GM18870 (cell line): ENCODE measurements around the gene TXNL4B.
A peak's percentile ranks its signal among the peaks of the same experiment; 100 is the strongest.

Experiments used
- ATAC-seq: cut with Tn5 transposase; IDR thresholded peaks from one replicate; pipeline ENCODE4 v1.9.1; 2021; ENCODE audit warnings: moderate library complexity; ENCODE audit not compliant: unreplicated experiment

Gene TXNL4B

GRCh38 chr16:72093448-72094265 is at the start of gene TXNL4B, which contains the start of gene DHX38:
TXNL4B (minus strand) TSS chr16:72093620; CDS start chr16:72090749, 2,871 bp downstream.
DHX38 (plus strand) TSS chr16:72093847; CDS start chr16:72096158, 2,311 bp downstream.
- peak; percentile 99 for ATAC-seq

DNA sequence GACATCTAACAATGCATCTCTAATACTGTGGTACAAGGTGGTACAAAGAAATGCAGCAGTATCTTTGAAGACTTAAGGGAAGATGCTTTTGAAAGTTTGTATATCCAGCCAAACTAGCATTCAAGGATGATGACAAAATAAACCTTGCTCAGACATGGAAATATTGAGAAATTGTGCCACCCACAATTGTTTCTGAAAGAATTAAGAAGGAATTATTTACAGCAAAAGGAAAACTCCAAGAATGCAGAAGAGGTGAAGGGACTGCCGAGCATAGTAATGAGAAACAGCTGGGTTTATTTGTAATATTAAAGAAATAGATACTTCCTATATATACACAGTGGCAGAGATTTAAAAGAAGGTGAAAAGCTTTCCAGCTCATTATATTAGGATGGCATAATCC is 49.1 kb upstream of the TXNL4B start:
- ATAC-seq = no peak

DNA sequence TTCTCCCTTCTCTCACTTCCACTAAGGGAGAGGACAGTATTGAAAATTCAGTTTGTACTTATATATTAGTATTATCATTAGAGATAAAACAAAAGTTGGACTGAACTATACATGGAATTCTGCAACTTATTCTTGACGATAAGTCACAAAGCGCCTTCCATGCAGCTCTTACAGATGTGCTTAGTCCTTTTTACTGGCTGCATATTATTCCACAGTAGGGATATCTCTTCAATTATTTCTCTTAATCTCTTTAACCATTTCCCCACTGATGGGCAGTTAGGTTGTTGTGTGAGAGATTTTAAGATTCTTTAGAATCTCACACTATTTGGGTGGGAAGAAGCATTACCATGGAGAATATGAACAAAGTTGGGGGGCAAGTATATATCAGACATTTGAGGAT is 46.5 kb upstream of the TXNL4B start:
- no peak for ATAC-seq

GRCh38 chr16:72138064-72138572 is 44.7 kb upstream of the TXNL4B start:
- no peak for ATAC-seq

DNA sequence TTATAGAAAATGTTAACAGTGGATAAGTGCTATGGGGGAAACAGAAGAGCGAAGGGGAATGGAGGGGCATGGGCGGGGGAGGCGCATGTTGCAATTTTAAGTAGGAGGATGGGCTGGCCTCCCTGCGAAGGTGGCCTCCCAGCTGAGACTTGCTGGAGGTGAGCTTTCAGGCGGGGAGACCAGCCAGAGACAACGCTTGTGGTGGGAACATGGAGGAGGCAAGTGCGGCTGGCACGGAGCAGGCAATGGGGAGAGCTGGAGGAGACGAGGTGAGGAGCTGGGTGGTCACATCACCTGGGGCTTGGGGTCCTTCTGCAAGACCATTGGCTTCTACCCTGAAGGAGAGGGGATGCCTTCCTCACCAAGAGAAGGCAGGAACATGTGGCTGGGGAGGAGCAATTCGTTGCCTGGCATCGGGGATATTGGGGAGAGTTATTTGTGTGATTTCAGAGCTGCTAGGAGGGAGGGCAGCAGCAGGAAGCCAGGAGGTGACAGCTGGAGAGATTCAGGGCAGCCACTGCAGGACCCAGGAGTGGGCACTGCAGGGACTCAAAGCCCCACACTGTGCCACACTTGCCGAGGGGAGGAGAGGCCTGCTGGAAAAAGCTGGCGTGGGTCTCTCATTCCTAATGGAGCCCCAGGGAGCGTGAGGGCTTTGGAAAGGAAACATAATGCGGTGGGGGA is 44.1 kb upstream of the TXNL4B start:
- ATAC-seq = no peak

DNA sequence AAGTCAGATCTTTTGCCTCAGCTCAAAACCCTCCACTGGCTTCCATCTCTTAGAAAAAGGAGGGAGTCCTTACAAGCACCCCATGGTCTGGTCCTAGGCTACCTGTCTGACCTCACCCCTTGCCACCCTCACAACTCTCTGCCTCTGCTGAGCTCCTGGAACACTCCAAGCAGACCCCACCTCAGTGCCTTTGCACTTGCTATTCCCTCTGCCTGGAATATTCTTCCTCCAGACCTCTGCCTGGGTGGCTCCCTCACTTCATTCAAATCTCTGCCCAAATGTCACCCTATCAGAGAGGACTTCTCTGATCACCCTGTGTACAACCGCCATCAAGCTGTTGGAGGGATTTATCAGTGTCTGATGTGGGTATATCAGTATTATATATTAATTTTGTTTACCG is 41.1 kb upstream of the TXNL4B start:
- no peak for ATAC-seq

GRCh38 chr16:72132726-72133125 is 39.3 kb upstream of the TXNL4B start:
- ATAC-seq = no peak

DNA sequence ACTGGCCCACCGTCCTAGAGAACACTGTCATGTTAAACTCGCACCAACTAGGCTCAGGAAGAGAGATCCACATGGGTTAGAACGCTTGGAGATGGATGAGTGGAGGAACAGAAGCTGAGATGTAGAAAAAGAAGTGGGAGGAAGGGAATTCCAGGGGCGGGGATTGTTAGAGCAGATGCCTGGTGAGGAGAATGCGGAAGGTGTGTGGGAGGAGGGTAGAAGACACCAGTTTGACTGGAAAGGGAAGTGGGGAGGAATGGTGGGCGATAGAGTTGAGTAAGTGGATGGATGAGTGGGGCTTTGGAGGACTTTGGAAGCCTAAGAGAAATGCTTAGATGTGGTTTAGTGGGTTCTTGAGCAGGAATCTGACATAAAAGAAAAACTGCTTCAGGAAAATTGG is 37.6 kb upstream of the TXNL4B start:
- no peak for ATAC-seq

GRCh38 chr16:72129976-72130656 is 36.7 kb upstream of the TXNL4B start:
- ATAC-seq = no peak

- ATAC-seq = no peak
Measured at GRCh38 chr16:72128701-72129100, 35.3 kb upstream of the TXNL4B start.

DNA sequence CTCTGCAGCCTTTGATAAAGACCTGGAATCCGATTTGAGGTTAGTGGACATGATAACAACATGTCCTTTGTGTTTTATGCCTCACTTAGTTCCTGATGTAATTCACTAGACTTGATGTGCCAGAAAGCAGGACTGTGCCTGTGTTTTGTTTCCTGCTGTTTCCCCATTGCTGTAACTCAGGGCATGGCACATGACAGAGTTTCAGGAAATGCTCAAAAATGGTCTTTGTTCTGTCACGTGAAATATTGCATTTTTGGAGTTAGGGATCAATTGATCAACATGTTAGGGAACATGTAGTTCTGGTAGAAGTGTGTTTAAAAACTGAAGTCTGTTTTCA is 33.0 kb upstream of the TXNL4B start:
- ATAC-seq = no peak

DNA sequence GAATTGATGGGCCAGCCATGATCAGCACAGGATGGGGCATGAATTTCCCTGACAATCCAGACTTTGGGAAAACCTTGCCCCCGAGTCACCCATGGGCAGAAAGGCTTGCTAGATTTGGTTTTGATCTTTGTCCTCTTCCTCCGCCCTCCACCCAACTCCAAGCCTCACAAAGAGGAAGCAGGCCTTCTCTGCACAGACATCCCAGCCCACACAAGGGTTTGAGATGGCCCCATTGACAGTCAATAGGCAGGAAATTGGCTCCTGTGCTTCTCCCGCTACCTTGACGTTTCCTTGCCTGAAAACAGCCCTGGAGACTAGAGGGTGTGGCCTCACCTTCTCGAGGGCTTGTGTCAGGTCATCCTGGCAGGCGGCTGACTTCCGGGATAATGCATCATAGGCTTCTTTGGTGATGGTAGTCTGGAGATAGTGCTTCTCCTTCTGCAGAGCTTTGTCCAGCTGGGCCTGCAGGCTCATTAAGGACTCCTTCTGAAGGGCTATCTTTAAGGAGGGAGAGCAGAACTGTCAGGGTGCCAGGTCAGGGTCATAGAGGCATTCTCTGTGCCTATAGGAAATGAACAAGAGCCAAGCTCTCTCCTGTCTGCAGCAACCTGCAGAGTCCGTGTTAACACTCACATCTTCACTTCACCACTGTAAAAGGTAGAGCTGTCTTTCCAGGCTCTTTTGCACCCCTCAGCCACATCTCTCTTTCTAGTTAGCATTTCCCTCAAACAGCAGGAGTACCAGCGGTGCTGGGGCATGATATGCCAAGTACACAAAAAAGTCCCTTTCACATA is 32.4 kb upstream of the TXNL4B start:
- no peak for ATAC-seq

GRCh38 chr16:72124761-72125634 is 31.6 kb upstream of the TXNL4B start:
- ATAC-seq = peak; percentile 52

- ATAC-seq = no peak
Measured at GRCh38 chr16:72124148-72124547, 30.7 kb upstream of the TXNL4B start.

GRCh38 chr16:72123426-72123825 is 30.0 kb upstream of the TXNL4B start:
- no peak for ATAC-seq

GRCh38 chr16:72122916-72123315 is 29.5 kb upstream of the TXNL4B start:
- no peak for ATAC-seq

- ATAC-seq = no peak
Measured at GRCh38 chr16:72122308-72122707, 28.9 kb upstream of the TXNL4B start.

GRCh38 chr16:72120026-72120425 is 26.6 kb upstream of the TXNL4B start:
- no peak for ATAC-seq

- ATAC-seq = no peak
Measured at GRCh38 chr16:72113616-72113945, 20.2 kb upstream of the TXNL4B start.
